Activated naive CD8-positive, alpha-beta T cell treated with anti-CD3 and anti-CD28 coated beads, Interleukin-2, amount 10 ng/mL, durations not matched to agents 7 days and 5 days (primary cell): Measurements from ENCODE around the gene IKZF3. TPM values are rescaled to one million over a fixed set of nuclear protein-coding genes. Genes with fewer than 3 reads are reported as not detected.
"Not testable (repeated sequence)": the region's sequence is repeated elsewhere in the genome, so short reads cannot be mapped to it uniquely, and the experiment has no call there.

Experiments used
- ATAC-seq: fragments of 150-1000 bp; cut with Tn5 transposase; one replicate; pipeline ENCODE4 v1.10.0; 2021; ENCODE audit warnings: low read depth, moderate library complexity
- POLR2A ChIA-PET: fragments of 350-600 bp; sonication (Branson Sonifier 250); formaldehyde crosslinking; loops from one replicate; lab custom pipeline; 2021; ENCODE audit warnings: antibody characterized with exemption; lab: Charles Lee
- DNase-seq: peaks from one replicate; pipeline ENCODE4 v3.0.0; 2021
- H3K27ac Mint-ChIP-seq: one replicate; pipeline ENCODE4 v1.8.0; 2022; ENCODE audit warnings: mild to moderate bottlenecking, mixed read lengths
- H3K27me3 Mint-ChIP-seq: one replicate; pipeline ENCODE4 v1.8.0; 2022; ENCODE audit warnings: mild to moderate bottlenecking, moderate library complexity, mixed read lengths
- H3K36me3 Mint-ChIP-seq: one replicate; pipeline ENCODE4 v1.8.0; 2021; ENCODE audit warnings: mild to moderate bottlenecking, mixed read lengths
- H3K4me1 Mint-ChIP-seq: one replicate; pipeline ENCODE4 v1.8.0; 2021; ENCODE audit warnings: mixed read lengths
- H3K4me3 Mint-ChIP-seq: one replicate; pipeline ENCODE4 v1.8.0; 2022; ENCODE audit warnings: mild to moderate bottlenecking, moderate library complexity, mixed read lengths
- H3K9me3 Mint-ChIP-seq: one replicate; pipeline ENCODE4 v1.8.0; 2021; ENCODE audit warnings: mixed read lengths
- total RNA-seq, 2 experiments: library from RNA; stranded (reverse); gene quantifications; one replicate each; pipeline ENCODE4 v1.2.3, GENCODE V29; 2021

Gene IKZF3
- total RNA-seq, 2 experiments from 2014 or later = 78.5 to 83.5 TPM

- Mint-ChIP-seq H3K4me3 (peak overlapping the region; percentile 96), H3K27ac (peak overlapping the region; percentile 92), H3K9me3 (no peaks in the 10 kb centered on the region), H3K36me3 (peaks cover 4% of the 10 kb centered on the region), H3K27me3 (peaks cover 7% of the 10 kb centered on the region), H3K4me1 (peaks cover 11% of the 10 kb centered on the region)
- POLR2A ChIA-PET = interaction anchor here (0.6 to 2.6 kb wide), 18 partner anchors 19 to 250 kb away, joined by 3 to 20 read pairs (median 5); partner anchors contain the start of genes IKZF3, PGAP3, PNMT and PSMD3
- ATAC-seq (no peak), DNase-seq (no peak)
Measured at GRCh38 chr17:39729280-39729851, 134.7 kb downstream of the IKZF3 start.

- DNase-seq (no peak), ATAC-seq (no peak)
- Mint-ChIP-seq H3K27ac (no peak overlapping the region), H3K27me3 (no peaks in the 10 kb centered on the region), H3K36me3 (peaks cover 4% of the 10 kb centered on the region), H3K4me3 (no peak overlapping the region), H3K4me1 (peaks cover 11% of the 10 kb centered on the region), H3K9me3 (no peaks in the 10 kb centered on the region)
- POLR2A ChIA-PET = no interaction called here
Measured at GRCh38 chr17:39727556-39727955, 136.6 kb downstream of the IKZF3 start.

- peaks cover 9% of the 10 kb centered on the region for H3K4me1 Mint-ChIP-seq
Measured at GRCh38 chr17:39726617-39727016, 137.5 kb downstream of the IKZF3 start.

GRCh38 chr17:39725923-39726322 is 138.2 kb downstream of the IKZF3 start:
- POLR2A ChIA-PET, H3K9me3 Mint-ChIP-seq, H3K4me1 Mint-ChIP-seq, H3K27me3 Mint-ChIP-seq, H3K4me3 Mint-ChIP-seq, DNase-seq, H3K36me3 Mint-ChIP-seq, H3K27ac Mint-ChIP-seq, ATAC-seq: not testable (repeated sequence)

More at GRCh38 chr17:39726617-39727016, 137.5 kb downstream of the IKZF3 start:
- Mint-ChIP-seq H3K27ac (no peak overlapping the region), H3K4me3 (no peak overlapping the region), H3K27me3 (no peaks in the 10 kb centered on the region), H3K36me3 (peaks cover 4% of the 10 kb centered on the region), H3K9me3 (no peaks in the 10 kb centered on the region)
- POLR2A ChIA-PET = no interaction called here
- DNase-seq = no peak
- ATAC-seq = no peak

DNA sequence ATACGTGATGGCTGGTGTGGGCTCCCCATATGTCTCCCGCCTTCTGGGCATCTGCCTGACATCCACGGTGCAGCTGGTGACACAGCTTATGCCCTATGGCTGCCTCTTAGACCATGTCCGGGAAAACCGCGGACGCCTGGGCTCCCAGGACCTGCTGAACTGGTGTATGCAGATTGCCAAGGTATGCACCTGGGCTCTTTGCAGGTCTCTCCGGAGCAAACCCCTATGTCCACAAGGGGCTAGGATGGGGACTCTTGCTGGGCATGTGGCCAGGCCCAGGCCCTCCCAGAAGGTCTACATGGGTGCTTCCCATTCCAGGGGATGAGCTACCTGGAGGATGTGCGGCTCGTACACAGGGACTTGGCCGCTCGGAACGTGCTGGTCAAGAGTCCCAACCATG is 139.4 kb downstream of the IKZF3 start:
- H3K4me3 Mint-ChIP-seq = no peak overlapping the region
- peaks cover 7% of the 10 kb centered on the region for H3K4me1 Mint-ChIP-seq
- no peaks in the 10 kb centered on the region for H3K27me3 Mint-ChIP-seq
- ATAC-seq = no peak
- peaks cover 4% of the 10 kb centered on the region for H3K36me3 Mint-ChIP-seq
- no peaks in the 10 kb centered on the region for H3K9me3 Mint-ChIP-seq
- DNase-seq = no peak
- no peak overlapping the region for H3K27ac Mint-ChIP-seq
- POLR2A ChIA-PET = no interaction called here

DNA sequence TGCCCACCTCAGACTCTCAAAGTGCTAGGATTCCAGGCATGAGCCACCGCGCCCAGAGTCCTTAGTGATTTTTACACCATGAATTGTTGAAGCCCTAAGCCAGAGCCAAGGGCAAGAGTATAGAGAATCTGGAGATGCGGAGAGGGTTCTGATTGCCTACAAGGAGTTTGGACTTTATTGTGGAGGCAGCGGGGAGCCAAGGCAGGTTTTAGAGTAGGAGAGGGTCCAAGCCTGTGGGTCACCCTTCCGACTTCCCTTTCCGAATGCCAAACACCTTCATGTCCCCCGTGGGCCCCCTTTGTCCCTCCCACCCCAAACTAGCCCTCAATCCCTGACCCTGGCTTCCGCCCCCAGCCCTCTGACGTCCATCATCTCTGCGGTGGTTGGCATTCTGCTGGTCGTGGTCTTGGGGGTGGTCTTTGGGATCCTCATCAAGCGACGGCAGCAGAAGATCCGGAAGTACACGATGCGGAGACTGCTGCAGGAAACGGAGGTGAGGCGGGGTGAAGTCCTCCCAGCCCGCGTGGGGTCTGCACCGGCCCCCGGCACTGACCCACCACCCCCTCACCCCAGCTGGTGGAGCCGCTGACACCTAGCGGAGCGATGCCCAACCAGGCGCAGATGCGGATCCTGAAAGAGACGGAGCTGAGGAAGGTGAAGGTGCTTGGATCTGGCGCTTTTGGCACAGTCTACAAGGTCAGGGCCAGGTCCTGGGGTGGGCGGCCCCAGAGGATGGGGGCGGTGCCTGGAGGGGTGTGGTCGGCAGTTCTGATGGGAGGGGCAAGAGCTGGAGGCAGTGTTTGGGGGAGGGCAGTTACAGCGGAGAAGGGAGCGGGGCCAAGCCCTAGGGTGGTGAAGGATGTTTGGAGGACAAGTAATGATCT is 140.9 kb downstream of the IKZF3 start:
- POLR2A ChIA-PET = no interaction called here
- DNase-seq (no peak), ATAC-seq (no peak)
- H3K9me3 Mint-ChIP-seq = no peaks in the 10 kb centered on the region
- no peak overlapping the region for H3K27ac Mint-ChIP-seq
- H3K4me1 Mint-ChIP-seq = no peaks in the 10 kb centered on the region
- no peaks in the 10 kb centered on the region for H3K36me3 Mint-ChIP-seq
- no peaks in the 10 kb centered on the region for H3K27me3 Mint-ChIP-seq
- H3K4me3 Mint-ChIP-seq = no peak overlapping the region

GRCh38 chr17:39722104-39722503 is 142.0 kb downstream of the IKZF3 start:
- POLR2A ChIA-PET = no interaction called here
- Mint-ChIP-seq H3K27me3 (no peaks in the 10 kb centered on the region), H3K4me3 (no peak overlapping the region), H3K9me3 (no peaks in the 10 kb centered on the region), H3K27ac (no peak overlapping the region), H3K4me1 (no peaks in the 10 kb centered on the region), H3K36me3 (no peaks in the 10 kb centered on the region)
- DNase-seq = no peak
- no peak for ATAC-seq

DNA sequence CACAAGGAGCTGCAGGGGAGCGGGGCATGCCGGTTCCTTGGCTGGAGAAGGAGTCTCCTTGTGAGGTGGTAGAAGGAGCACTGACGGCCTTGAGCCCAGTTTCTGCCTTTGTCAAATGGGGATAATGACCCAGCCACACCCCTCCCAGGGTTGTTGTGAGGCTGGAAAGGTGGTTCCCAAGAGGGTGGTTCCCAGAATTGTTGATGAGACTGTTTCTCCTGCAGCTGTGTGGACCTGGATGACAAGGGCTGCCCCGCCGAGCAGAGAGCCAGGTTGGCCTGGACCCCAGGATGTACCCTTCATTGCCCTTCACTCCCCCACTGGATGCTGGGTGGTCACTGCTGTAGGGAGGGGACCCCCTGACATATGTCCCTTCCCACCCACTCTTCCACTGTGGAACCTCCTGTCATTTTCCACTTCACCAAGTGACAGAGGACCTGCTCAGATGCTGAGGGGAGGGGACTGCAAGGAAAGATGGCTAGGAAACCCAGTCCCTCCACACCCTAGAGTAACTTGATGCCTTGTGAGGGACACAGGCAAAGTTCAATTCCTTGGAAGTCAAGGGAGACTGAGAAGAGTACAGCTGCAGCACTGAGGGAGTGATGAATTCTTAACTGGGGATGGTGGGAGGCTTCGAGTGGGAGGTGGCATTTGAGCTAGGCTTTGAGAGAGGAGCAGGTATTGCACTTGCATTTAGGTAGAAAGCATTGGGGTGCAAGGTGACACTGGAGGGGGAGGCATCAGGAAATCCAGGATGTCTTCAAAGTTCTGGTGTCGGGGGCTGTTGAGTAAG is 144.4 kb downstream of the IKZF3 start:
- no peaks in the 10 kb centered on the region for H3K9me3 Mint-ChIP-seq
- H3K27me3 Mint-ChIP-seq = no peaks in the 10 kb centered on the region
- no peaks in the 10 kb centered on the region for H3K4me1 Mint-ChIP-seq
- H3K27ac Mint-ChIP-seq = no peak overlapping the region
- DNase-seq (no peak), ATAC-seq (no peak)
- H3K4me3 Mint-ChIP-seq = no peak overlapping the region
- POLR2A ChIA-PET = no interaction called here
- H3K36me3 Mint-ChIP-seq = no peaks in the 10 kb centered on the region

GRCh38 chr17:39717660-39718059 is 146.5 kb downstream of the IKZF3 start:
- no peak for ATAC-seq
- Mint-ChIP-seq H3K27me3 (no peaks in the 10 kb centered on the region), H3K4me3 (no peak overlapping the region), H3K9me3 (no peaks in the 10 kb centered on the region), H3K4me1 (no peaks in the 10 kb centered on the region), H3K27ac (no peak overlapping the region), H3K36me3 (no peaks in the 10 kb centered on the region)
- no peak for DNase-seq
- POLR2A ChIA-PET = no interaction called here

- no peaks in the 10 kb centered on the region for H3K9me3 Mint-ChIP-seq
- ATAC-seq (no peak), DNase-seq (no peak)
- no peaks in the 10 kb centered on the region for H3K4me1 Mint-ChIP-seq
- no peaks in the 10 kb centered on the region for H3K27me3 Mint-ChIP-seq
- no peak overlapping the region for H3K27ac Mint-ChIP-seq
- H3K36me3 Mint-ChIP-seq = no peaks in the 10 kb centered on the region
- POLR2A ChIA-PET = no interaction called here
- no peak overlapping the region for H3K4me3 Mint-ChIP-seq
Measured at GRCh38 chr17:39716879-39717536, 147.1 kb downstream of the IKZF3 start.

DNA sequence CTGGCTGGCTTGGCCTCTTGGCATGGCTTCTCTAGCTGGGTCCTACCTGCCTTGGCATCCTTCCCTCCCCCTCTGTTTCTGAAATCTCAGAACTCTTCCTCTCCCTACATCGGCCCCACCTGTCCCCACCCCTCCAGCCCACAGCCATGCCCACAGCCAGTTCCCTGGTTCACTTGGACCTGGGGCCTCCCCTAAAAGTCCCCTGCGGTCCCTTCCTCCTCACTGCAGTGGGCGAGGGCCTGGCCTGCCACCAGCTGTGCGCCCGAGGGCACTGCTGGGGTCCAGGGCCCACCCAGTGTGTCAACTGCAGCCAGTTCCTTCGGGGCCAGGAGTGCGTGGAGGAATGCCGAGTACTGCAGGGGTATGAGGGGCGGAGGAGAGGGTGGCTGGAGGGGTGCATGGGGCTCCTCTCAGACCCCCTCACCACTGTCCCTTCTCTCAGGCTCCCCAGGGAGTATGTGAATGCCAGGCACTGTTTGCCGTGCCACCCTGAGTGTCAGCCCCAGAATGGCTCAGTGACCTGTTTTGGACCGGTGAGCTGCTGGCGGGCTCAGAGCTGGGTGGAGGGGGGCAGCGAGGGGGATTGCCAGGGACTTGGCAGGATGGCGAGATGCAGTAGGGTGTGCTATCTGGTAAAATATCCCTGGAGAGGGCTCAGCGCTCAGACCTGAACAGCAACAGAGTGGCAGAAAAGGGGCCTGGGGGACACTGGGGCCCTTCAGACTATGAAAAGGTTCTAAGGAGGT is 147.9 kb downstream of the IKZF3 start:
- DNase-seq (no peak), ATAC-seq (no peak)
- H3K4me3 Mint-ChIP-seq = no peak overlapping the region
- H3K27ac Mint-ChIP-seq = no peak overlapping the region
- H3K9me3 Mint-ChIP-seq = no peaks in the 10 kb centered on the region
- no peaks in the 10 kb centered on the region for H3K4me1 Mint-ChIP-seq
- H3K36me3 Mint-ChIP-seq = no peaks in the 10 kb centered on the region
- no peaks in the 10 kb centered on the region for H3K27me3 Mint-ChIP-seq
- POLR2A ChIA-PET = no interaction called here

- no peaks in the 10 kb centered on the region for H3K4me1 Mint-ChIP-seq
- POLR2A ChIA-PET = no interaction called here
- H3K27me3 Mint-ChIP-seq = no peaks in the 10 kb centered on the region
- H3K9me3 Mint-ChIP-seq = no peaks in the 10 kb centered on the region
- no peaks in the 10 kb centered on the region for H3K36me3 Mint-ChIP-seq
- no peak for DNase-seq
- no peak for ATAC-seq
- no peak overlapping the region for H3K4me3 Mint-ChIP-seq
- H3K27ac Mint-ChIP-seq = no peak overlapping the region
Measured at GRCh38 chr17:39715375-39716072, 148.6 kb downstream of the IKZF3 start.
